HepG2 (cell line): ENCODE measurements around the gene HS3ST4.

Source experiments
- TF ChIP-seq, protein P1 (sequence below): sonication (generic); formaldehyde crosslinking; IDR thresholded peaks from 2 replicates; pipeline ENCODE4 v1.8.1; 2023; ENCODE audit warnings: missing genetic modification reagents, inconsistent platforms, borderline replicate concordance
- TF ChIP-seq, protein P2 (sequence below): sonication (generic); formaldehyde crosslinking; IDR thresholded peaks from 2 replicates; pipeline ENCODE4 v1.5.0; 2020; ENCODE audit warnings: missing genetic modification reagents

DNA sequence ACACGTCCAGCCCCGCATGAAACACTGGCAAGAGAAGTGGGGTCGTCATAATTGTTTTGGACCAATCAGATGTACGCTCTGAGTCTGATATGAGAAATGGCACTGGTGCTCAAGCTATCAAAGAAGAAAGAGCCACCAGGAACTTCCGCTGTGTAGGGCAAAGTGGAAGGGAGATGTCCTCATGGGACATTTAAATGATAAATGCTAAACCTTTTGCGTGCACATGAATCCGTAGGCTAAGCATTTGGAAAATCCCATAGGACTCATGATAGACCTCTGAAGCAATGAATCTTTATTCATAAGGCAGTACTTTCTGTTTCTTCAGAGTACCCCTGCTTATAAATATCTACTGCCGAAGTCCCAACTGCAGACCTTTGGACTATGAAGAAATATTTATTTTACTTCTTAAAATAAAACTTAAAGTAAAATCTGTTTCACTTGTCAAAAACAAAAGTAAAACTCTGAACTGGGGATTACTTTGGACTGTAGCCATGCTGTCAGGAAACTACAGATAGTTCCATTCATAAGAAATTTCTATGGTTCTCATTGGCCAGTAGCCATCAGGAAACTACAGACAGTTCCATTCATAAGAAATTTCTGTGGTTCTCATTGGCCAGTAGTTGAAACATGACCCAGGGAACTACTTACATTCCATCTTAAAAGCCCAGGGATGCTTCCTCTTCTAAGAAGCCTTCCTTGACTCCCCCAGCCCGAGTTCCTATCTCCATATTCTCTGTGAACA lies 335.1 kb downstream of the HS3ST4 start:
- TF ChIP-seq, protein P1, sequence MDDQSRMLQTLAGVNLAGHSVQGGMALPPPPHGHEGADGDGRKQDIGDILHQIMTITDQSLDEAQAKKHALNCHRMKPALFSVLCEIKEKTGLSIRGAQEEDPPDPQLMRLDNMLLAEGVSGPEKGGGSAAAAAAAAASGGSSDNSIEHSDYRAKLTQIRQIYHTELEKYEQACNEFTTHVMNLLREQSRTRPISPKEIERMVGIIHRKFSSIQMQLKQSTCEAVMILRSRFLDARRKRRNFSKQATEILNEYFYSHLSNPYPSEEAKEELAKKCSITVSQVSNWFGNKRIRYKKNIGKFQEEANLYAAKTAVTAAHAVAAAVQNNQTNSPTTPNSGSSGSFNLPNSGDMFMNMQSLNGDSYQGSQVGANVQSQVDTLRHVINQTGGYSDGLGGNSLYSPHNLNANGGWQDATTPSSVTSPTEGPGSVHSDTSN (CRISPR knock-in tag): no peak
- TF ChIP-seq, protein P2, sequence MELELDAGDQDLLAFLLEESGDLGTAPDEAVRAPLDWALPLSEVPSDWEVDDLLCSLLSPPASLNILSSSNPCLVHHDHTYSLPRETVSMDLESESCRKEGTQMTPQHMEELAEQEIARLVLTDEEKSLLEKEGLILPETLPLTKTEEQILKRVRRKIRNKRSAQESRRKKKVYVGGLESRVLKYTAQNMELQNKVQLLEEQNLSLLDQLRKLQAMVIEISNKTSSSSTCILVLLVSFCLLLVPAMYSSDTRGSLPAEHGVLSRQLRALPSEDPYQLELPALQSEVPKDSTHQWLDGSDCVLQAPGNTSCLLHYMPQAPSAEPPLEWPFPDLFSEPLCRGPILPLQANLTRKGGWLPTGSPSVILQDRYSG (CRISPR knock-in tag): no peak
